K562 (cell line): ENCODE data around the gene CCDC167. TPM values are rescaled to one million over a fixed set of nuclear protein-coding genes. Genes with fewer than 3 reads are reported as not detected.

Experiments
- CBFB ChIP-seq: sonication (generic); formaldehyde crosslinking; IDR thresholded peaks from 2 replicates; pipeline ENCODE4 v1.4.0; 2020; ENCODE audit warnings: mild to moderate bottlenecking, missing genetic modification reagents
- CEBPG ChIP-seq, 3 experiments: fragments of 200-800 bp in 1 of 3; sonication (Bioruptor generic) in 1 of 3; sonication (generic) in 1 of 3; formaldehyde crosslinking in 1 of 3; IDR thresholded peaks in 2 of 3; conservative IDR thresholded peaks in 1 of 3; 2 replicates each; pipeline versions ENCODE4 v1.6.1 to v1.8.0; 2016 to 2022; ENCODE audit warnings: missing compliant biosample characterization in 2 of 3, missing genetic modification characterization in 2 of 3, mild to moderate bottlenecking in 1 of 3, missing genetic modification reagents in 1 of 3
- DDX20 ChIP-seq: fragments of 450-650 bp; IDR thresholded peaks from 2 replicates; pipeline ENCODE4 v1.6.1; 2016; ENCODE audit warnings: missing genetic modification characterization, low read depth, mild to moderate bottlenecking, missing compliant biosample characterization, moderate library complexity
- HIVEP1 ChIP-seq: fragments of 250-450 bp; sonication (Bioruptor Pico); IDR thresholded peaks from 2 replicates; pipeline ENCODE4 v1.4.0; 2020; ENCODE audit warnings: mild to moderate bottlenecking
- MAFF ChIP-seq: IDR thresholded peaks from 2 replicates; pipeline ENCODE4 v1.6.1; 2012; ENCODE audit warnings: low read length, improper control_type of control experiment
- MCM2 ChIP-seq: fragments of 450-650 bp; IDR thresholded peaks from 2 replicates; pipeline ENCODE4 v1.6.1; 2017; ENCODE audit warnings: low read depth, mild to moderate bottlenecking
- MTA3 ChIP-seq: fragments of 450-650 bp; formaldehyde crosslinking; IDR thresholded peaks from 2 replicates; pipeline ENCODE4 v1.6.1; 2017; ENCODE audit warnings: mild to moderate bottlenecking, borderline replicate concordance
- NR2C2 ChIP-seq, 2 experiments: fragments of 200-800 bp in 1 of 2; sonication (Bioruptor generic) in 1 of 2; sonication (generic) in 1 of 2; formaldehyde crosslinking in 1 of 2; IDR thresholded peaks; 2 replicates each; pipeline versions ENCODE4 v1.6.1 to v1.8.0; 2016 to 2022; ENCODE audit warnings: mild to moderate bottlenecking in 1 of 2, missing compliant biosample characterization in 1 of 2, missing genetic modification characterization in 1 of 2, missing genetic modification reagents in 1 of 2
- RBM22 ChIP-seq: fragments of 200-400 bp; formaldehyde crosslinking; IDR thresholded peaks from 2 replicates; pipeline ENCODE4 v1.6.1; 2018; ENCODE audit warnings: low read length, low read depth; ENCODE audit not compliant: poor library complexity, severe bottlenecking
- SMC3 ChIP-seq: conservative IDR thresholded peaks from 2 replicates; pipeline ENCODE4 v1.6.1; 2011; ENCODE audit warnings: low read depth, low read length, improper control_type of control experiment; ENCODE audit not compliant: insufficient read depth
- STAT5B ChIP-seq: fragments of 250-450 bp; sonication (Bioruptor Pico); IDR thresholded peaks from 2 replicates; pipeline ENCODE4 v1.8.0; 2021; ENCODE audit warnings: mild to moderate bottlenecking, inconsistent platforms
- THRAP3 ChIP-seq: fragments of 450-650 bp; IDR thresholded peaks from 2 replicates; pipeline ENCODE4 v1.6.1; 2016; ENCODE audit warnings: mild to moderate bottlenecking, inconsistent platforms, borderline replicate concordance
- ZNF408 ChIP-seq: fragments of 250-450 bp; sonication (Bioruptor Pico); IDR thresholded peaks from 2 replicates; pipeline ENCODE4 v1.4.0; 2020; ENCODE audit warnings: low read depth, mild to moderate bottlenecking, moderate library complexity
- ZNF77 ChIP-seq: fragments of 250-450 bp; sonication (Bioruptor Pico); IDR thresholded peaks from 2 replicates; pipeline ENCODE4 v1.5.0; 2020
- polyA plus RNA-seq, 8 experiments: library from polyadenylated mRNA; depleted of rRNA in 4 of 8; stranded (reverse) in 5 of 8; unstranded in 3 of 8; fragments of >200 nt; fragmentation: Nextera tagmentation in 2 of 8; fragmentation: Illumina TruSeq in 1 of 8; extraction: Ambion mirVana in 2 of 8; extraction: Trizol in 1 of 8; gene quantifications; 2 replicates each; pipeline versions ENCODE4 v1.2.1 to v1.2.3, GENCODE V29; 2011 to 2014; ENCODE audit warnings: inconsistent platforms in 1 of 8, missing spikeins in 1 of 8
- total RNA-seq, 7 experiments: library from RNA; depleted of rRNA in 6 of 7; stranded (reverse); fragments of >200 nt in 6 of 7; fragmentation: Illumina TruSeq in 2 of 7; extraction: Trizol in 2 of 7; gene quantifications; 2 replicates each; pipeline versions ENCODE4 v1.2.1 to v1.2.3, GENCODE V29; 2011 to 2021; ENCODE audit warnings: low replicate concordance in 1 of 7
- TF ChIP-seq, protein P1 (sequence below): fragments of 250-450 bp; sonication (Bioruptor Pico); IDR thresholded peaks from 2 replicates; pipeline ENCODE4 v1.5.0; 2021
- TF ChIP-seq, protein P2 (sequence below): IDR thresholded peaks from 2 replicates; pipeline ENCODE4 v1.6.1; 2011; ENCODE audit warnings: borderline replicate concordance, low read depth, mild to moderate bottlenecking, moderate library complexity, low read length; ENCODE audit not compliant: insufficient read depth, poor library complexity, severe bottlenecking
- TF ChIP-seq, protein P3 (sequence below): fragments of 450-650 bp; formaldehyde crosslinking; IDR thresholded peaks from 2 replicates; pipeline ENCODE4 v1.4.0; 2020; ENCODE audit warnings: mild to moderate bottlenecking, moderate library complexity
- TF ChIP-seq, protein P4 (sequence below): fragments of 450-650 bp; formaldehyde crosslinking; IDR thresholded peaks from 2 replicates; pipeline ENCODE4 v1.4.0; 2020; ENCODE audit warnings: mild to moderate bottlenecking
- TF ChIP-seq, protein P5 (sequence below): sonication (generic); formaldehyde crosslinking; IDR thresholded peaks from 2 replicates; pipeline ENCODE4 v1.8.0; 2022; ENCODE audit warnings: missing genetic modification reagents, mild to moderate bottlenecking, moderate library complexity, borderline replicate concordance

Gene CCDC167
- total and polyA plus RNA-seq, 9 of the 15 experiments (the other 6 are each of a cell fraction or from before 2014, with no cell fraction given), result 26.0 to 114 (median 45.2) TPM

DNA sequence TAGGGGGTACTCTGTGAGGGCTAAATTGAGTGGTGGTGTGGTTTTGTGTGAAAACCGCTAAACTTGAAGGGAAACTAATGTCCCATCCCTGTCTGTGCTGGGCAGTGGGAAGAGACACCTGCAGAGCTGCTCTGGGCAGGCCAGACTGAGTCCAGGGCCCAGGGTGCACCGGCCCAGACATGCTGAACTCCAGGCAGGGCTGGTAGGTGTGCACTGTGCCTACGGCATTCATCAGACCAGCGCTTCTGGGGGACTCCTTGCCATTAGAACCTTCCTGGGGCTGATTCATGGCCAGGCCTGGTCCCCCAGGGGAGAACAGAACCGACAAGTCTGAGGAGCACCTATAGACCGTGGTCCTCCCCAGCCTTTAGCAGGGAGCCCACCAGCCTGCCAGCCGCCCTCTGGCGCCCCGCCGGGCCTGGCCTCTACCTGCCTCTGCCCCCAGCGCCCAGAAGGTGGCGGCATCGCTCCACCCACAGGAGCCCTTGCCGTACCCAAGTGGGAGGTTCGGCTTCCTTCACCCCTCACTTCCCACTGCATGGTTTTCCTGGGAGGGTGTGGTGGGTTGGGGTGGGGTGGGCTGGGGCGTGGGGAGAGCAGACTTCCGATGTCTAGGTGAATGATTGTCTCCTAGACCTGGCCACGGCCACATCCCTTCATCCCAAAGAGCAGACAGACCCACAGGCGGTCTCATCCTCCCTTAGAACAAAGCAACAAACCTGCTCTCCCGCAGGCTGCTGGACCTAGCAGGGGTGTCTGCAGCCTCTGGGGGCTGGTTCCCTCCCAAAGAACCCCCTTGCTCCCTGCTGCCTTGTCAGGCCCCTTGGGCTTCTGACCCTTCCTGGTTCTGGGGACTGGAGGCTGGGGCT, 15.5 kb downstream of the CCDC167 start (continued):
- TF ChIP-seq, protein P1, sequence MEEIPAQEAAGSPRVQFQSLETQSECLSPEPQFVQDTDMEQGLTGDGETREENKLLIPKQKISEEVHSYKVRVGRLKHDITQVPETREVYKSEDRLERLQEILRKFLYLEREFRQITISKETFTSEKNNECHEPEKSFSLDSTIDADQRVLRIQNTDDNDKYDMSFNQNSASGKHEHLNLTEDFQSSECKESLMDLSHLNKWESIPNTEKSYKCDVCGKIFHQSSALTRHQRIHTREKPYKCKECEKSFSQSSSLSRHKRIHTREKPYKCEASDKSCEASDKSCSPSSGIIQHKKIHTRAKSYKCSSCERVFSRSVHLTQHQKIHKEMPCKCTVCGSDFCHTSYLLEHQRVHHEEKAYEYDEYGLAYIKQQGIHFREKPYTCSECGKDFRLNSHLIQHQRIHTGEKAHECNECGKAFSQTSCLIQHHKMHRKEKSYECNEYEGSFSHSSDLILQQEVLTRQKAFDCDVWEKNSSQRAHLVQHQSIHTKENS (CRISPR knock-in tag), result no peak
- TF ChIP-seq HIVEP1 (no peak), STAT5B (CRISPR knock-in tag) (no peak), DDX20 (tag) (no peak), SMC3 (peak; percentile 93), MTA3 (no peak), CEBPG (CRISPR knock-in tag; IDR thresholded peaks at IDR 0.05) (no peak), CEBPG (tag; conservative IDR thresholded peaks at IDR 0.05 in 1 of 2, IDR thresholded peaks at IDR 0.05 in 1 of 2) (no peak), CBFB (CRISPR knock-in tag) (no peak), RBM22 (peak; percentile 28), MAFF (no peak), ZNF408 (CRISPR knock-in tag) (no peak), THRAP3 (no peak), ZNF77 (CRISPR knock-in tag) (no peak), NR2C2 (CRISPR knock-in tag; IDR thresholded peaks at IDR 0.05) (no peak), NR2C2 (tag; IDR thresholded peaks at IDR 0.05) (no peak), MCM2 (no peak)
- TF ChIP-seq, protein P2, sequence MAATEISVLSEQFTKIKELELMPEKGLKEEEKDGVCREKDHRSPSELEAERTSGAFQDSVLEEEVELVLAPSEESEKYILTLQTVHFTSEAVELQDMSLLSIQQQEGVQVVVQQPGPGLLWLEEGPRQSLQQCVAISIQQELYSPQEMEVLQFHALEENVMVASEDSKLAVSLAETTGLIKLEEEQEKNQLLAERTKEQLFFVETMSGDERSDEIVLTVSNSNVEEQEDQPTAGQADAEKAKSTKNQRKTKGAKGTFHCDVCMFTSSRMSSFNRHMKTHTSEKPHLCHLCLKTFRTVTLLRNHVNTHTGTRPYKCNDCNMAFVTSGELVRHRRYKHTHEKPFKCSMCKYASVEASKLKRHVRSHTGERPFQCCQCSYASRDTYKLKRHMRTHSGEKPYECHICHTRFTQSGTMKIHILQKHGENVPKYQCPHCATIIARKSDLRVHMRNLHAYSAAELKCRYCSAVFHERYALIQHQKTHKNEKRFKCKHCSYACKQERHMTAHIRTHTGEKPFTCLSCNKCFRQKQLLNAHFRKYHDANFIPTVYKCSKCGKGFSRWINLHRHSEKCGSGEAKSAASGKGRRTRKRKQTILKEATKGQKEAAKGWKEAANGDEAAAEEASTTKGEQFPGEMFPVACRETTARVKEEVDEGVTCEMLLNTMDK, result peak; percentile 54
- TF ChIP-seq, protein P3, sequence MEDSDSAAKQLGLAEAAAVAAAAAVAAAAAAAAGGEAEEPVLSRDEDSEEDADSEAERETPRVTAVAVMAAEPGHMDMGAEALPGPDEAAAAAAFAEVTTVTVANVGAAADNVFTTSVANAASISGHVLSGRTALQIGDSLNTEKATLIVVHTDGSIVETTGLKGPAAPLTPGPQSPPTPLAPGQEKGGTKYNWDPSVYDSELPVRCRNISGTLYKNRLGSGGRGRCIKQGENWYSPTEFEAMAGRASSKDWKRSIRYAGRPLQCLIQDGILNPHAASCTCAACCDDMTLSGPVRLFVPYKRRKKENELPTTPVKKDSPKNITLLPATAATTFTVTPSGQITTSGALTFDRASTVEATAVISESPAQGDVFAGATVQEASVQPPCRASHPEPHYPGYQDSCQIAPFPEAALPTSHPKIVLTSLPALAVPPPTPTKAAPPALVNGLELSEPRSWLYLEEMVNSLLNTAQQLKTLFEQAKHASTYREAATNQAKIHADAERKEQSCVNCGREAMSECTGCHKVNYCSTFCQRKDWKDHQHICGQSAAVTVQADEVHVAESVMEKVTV, result peak; percentile 36; the same call in 1 of the 2 replicates
- TF ChIP-seq, protein P4, sequence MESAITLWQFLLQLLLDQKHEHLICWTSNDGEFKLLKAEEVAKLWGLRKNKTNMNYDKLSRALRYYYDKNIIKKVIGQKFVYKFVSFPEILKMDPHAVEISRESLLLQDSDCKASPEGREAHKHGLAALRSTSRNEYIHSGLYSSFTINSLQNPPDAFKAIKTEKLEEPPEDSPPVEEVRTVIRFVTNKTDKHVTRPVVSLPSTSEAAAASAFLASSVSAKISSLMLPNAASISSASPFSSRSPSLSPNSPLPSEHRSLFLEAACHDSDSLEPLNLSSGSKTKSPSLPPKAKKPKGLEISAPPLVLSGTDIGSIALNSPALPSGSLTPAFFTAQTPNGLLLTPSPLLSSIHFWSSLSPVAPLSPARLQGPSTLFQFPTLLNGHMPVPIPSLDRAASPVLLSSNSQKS (CRISPR knock-in tag), result no peak
- TF ChIP-seq, protein P5, sequence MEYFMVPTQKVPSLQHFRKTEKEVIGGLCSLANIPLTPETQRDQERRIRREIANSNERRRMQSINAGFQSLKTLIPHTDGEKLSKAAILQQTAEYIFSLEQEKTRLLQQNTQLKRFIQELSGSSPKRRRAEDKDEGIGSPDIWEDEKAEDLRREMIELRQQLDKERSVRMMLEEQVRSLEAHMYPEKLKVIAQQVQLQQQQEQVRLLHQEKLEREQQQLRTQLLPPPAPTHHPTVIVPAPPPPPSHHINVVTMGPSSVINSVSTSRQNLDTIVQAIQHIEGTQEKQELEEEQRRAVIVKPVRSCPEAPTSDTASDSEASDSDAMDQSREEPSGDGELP (CRISPR knock-in tag), result 0 out of 2 replicates have a peak, but pooled peaks have one; percentile 11
